ENCODE results near the gene ZNF324. TPM values are rescaled to one million over a fixed set of nuclear protein-coding genes. Genes with fewer than 3 reads are reported as not detected.

ZNF324 gene
- total RNA-seq, 2 donors from 2014 or later: 10.2 to 12.0 TPM

- intact Hi-C loops (cut with DNase I): no loop called here
- Histone ChIP-seq H3K9ac (ENCODE audit: low read depth in 2 of 2, low read length in 2 of 2) (no peak overlapping the region), H3K27me3 (no peaks in the 10 kb centered on the region), H3K9me3 (no peaks in the 10 kb centered on the region), H3K36me3 (no peaks in the 10 kb centered on the region), H3K4me1 (peaks cover 6% of the 10 kb centered on the region), H3K4me3 (no peak overlapping the region), H3K27ac (no peak overlapping the region)
- TF ChIP-seq, protein P1, sequence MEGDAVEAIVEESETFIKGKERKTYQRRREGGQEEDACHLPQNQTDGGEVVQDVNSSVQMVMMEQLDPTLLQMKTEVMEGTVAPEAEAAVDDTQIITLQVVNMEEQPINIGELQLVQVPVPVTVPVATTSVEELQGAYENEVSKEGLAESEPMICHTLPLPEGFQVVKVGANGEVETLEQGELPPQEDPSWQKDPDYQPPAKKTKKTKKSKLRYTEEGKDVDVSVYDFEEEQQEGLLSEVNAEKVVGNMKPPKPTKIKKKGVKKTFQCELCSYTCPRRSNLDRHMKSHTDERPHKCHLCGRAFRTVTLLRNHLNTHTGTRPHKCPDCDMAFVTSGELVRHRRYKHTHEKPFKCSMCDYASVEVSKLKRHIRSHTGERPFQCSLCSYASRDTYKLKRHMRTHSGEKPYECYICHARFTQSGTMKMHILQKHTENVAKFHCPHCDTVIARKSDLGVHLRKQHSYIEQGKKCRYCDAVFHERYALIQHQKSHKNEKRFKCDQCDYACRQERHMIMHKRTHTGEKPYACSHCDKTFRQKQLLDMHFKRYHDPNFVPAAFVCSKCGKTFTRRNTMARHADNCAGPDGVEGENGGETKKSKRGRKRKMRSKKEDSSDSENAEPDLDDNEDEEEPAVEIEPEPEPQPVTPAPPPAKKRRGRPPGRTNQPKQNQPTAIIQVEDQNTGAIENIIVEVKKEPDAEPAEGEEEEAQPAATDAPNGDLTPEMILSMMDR (IDR thresholded peaks at IDR 0.05): no peak
- DNase-seq: no peak
Observed at GRCh38 chr19:58479303-58479702, 12.4 kb downstream of the ZNF324 start.

- peaks cover 5% of the 10 kb centered on the region for H3K4me1 ChIP-seq
- H3K36me3 ChIP-seq: no peaks in the 10 kb centered on the region
- H3K27ac ChIP-seq: no peak overlapping the region
- TF ChIP-seq, protein P1 (IDR thresholded peaks at IDR 0.05): no peak
- DNase-seq: no peak
- no peaks in the 10 kb centered on the region for H3K27me3 ChIP-seq
- intact Hi-C loops (cut with DNase I): no loop called here
- no peaks in the 10 kb centered on the region for H3K9me3 ChIP-seq
- H3K9ac ChIP-seq (ENCODE audit: low read depth in 2 of 2, low read length in 2 of 2): no peak overlapping the region
- no peak overlapping the region for H3K4me3 ChIP-seq
Observed at GRCh38 chr19:58479736-58480480, 13.0 kb downstream of the ZNF324 start.

- Histone ChIP-seq H3K9me3 (no peaks in the 10 kb centered on the region), H3K4me1 (no peaks in the 10 kb centered on the region), H3K36me3 (no peaks in the 10 kb centered on the region), H3K27me3 (no peaks in the 10 kb centered on the region), H3K27ac (no peak overlapping the region), H3K4me3 (no peak overlapping the region), H3K9ac (ENCODE audit: low read depth in 2 of 2, low read length in 2 of 2) (no peak overlapping the region)
- DNase-seq: no peak
- TF ChIP-seq, protein P1 (IDR thresholded peaks at IDR 0.05): no peak
- intact Hi-C loops (cut with DNase I): no loop called here
Observed at GRCh38 chr19:58480481-58480830, 13.6 kb downstream of the ZNF324 start.

GRCh38 chr19:58480831-58481230 lies 14.0 kb downstream of the ZNF324 start:
- no peak overlapping the region for H3K27ac ChIP-seq
- TF ChIP-seq, protein P1 (IDR thresholded peaks at IDR 0.05): no peak
- H3K4me1 ChIP-seq: no peaks in the 10 kb centered on the region
- no peaks in the 10 kb centered on the region for H3K27me3 ChIP-seq
- H3K9me3 ChIP-seq: no peaks in the 10 kb centered on the region
- intact Hi-C loops (cut with DNase I): no loop called here
- no peak overlapping the region for H3K9ac ChIP-seq (ENCODE audit: low read depth in 2 of 2, low read length in 2 of 2)
- no peak overlapping the region for H3K4me3 ChIP-seq
- DNase-seq: no peak
- H3K36me3 ChIP-seq: no peaks in the 10 kb centered on the region

DNA sequence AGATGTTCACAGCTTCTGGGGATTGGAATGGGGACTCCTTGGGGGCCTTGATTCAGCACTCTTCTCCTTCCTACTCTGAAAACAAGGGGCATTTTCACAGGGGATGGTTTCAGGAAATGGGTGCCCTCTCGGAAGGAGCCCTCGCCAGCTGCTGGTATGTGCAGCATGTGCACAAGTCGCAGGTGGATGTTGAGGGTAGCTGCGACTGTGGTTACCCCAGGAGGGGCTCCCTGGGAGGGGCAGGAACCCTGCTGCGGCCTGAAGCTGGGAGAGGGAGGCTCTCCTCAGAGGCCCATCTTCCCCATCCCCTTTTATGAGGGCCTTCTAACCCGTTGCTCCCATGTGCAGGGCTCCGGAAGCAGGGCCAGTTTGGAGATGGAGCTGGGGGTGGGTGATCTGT lies 15.5 kb downstream of the ZNF324 start:
- intact Hi-C loops (cut with DNase I): no loop called here
- no peak for DNase-seq
- H3K4me1 ChIP-seq: no peaks in the 10 kb centered on the region
- H3K36me3 ChIP-seq: no peaks in the 10 kb centered on the region
- no peaks in the 10 kb centered on the region for H3K9me3 ChIP-seq
- TF ChIP-seq, protein P1 (IDR thresholded peaks at IDR 0.05): no peak
- no peak overlapping the region for H3K4me3 ChIP-seq
- H3K9ac ChIP-seq (ENCODE audit: low read depth in 2 of 2, low read length in 2 of 2): no peak overlapping the region
- no peaks in the 10 kb centered on the region for H3K27me3 ChIP-seq
- no peak overlapping the region for H3K27ac ChIP-seq
